Stimulated activated effector memory CD8-positive, alpha-beta T cell treated with anti-CD3 and anti-CD28 coated beads, Interleukin-12 subunit alpha, Interleukin-12 subunit beta, amount 100 ng/mL, for 72 hours (primary cell): Measurements from ENCODE around the gene FBXW11.
"Not testable (repeated sequence)": the region's sequence is repeated elsewhere in the genome, so short reads cannot be mapped to it uniquely, and the experiment has no call there.

Experiments used
- ATAC-seq: fragments of 150-1000 bp; cut with Tn5 transposase; 2 replicates; pipeline ENCODE4 v1.10.0; 2021
- DNase-seq, 2 donors: peaks; one replicate each; pipeline ENCODE4 v3.0.0; 2021 to 2022; ENCODE audit warnings: low spot score in 2 of 2
- H3K27ac Mint-ChIP-seq: one replicate; pipeline ENCODE4 v1.8.0; 2022; ENCODE audit warnings: mild to moderate bottlenecking, mixed read lengths
- H3K36me3 Mint-ChIP-seq: one replicate; pipeline ENCODE4 v1.8.0; 2022; ENCODE audit warnings: mild to moderate bottlenecking, mixed read lengths
- H3K4me1 Mint-ChIP-seq: one replicate; pipeline ENCODE4 v1.8.0; 2022; ENCODE audit warnings: mixed read lengths
- H3K4me3 Mint-ChIP-seq: one replicate; pipeline ENCODE4 v1.8.0; 2022; ENCODE audit warnings: mild to moderate bottlenecking, mixed read lengths
- H3K9me3 Mint-ChIP-seq: one replicate; pipeline ENCODE4 v1.8.0; 2022; ENCODE audit warnings: mixed read lengths

Gene FBXW11

DNA sequence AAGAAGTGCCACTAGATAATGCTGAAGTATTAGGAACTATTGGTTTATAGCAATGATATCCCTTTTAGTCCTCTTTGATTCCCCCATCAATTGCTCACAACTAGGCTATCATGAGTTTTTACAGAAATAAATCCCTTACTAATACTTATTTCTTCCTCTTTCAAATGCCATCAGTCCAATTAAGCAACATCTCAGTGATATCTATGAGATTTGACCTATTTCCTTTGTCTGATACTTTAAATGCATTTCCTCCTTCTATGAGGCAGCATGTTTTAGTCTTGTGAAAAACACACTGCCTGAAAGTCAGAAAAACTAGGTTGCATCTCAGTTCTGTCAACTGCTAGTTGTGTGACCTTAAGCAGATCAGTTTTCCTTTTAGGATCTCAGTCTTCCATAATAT is 101.6 kb downstream of the FBXW11 start:
- no peak overlapping the region for H3K4me3 Mint-ChIP-seq
- H3K27ac Mint-ChIP-seq = no peak overlapping the region
- peaks cover 60% of the 10 kb centered on the region for H3K4me1 Mint-ChIP-seq
- H3K9me3 Mint-ChIP-seq = no peaks in the 10 kb centered on the region
- ATAC-seq (no peak), DNase-seq (no peak)
- peaks cover 45% of the 10 kb centered on the region for H3K36me3 Mint-ChIP-seq

DNA sequence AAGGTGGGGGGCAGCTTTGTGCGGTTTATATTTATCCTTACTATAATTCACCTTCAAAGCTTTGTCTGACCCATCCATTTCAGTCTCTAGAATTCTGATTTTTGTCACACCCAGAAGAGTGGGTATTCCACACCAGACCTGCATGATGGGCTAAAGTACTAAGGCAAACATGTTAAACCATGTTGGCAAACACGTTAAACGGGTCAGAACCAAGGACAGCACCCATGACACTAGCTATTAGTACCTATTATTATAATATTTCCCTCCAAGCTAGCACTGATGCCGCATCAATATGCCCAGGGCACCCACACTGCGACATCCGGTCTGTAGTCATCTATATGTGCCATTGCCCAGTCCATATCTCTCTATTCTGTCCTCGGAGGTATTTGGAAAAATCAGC is 104.7 kb downstream of the FBXW11 start:
- no peaks in the 10 kb centered on the region for H3K9me3 Mint-ChIP-seq
- peaks cover 57% of the 10 kb centered on the region for H3K4me1 Mint-ChIP-seq
- H3K4me3 Mint-ChIP-seq = no peak overlapping the region
- DNase-seq (no peak), ATAC-seq (no peak)
- no peak overlapping the region for H3K27ac Mint-ChIP-seq
- peaks cover 42% of the 10 kb centered on the region for H3K36me3 Mint-ChIP-seq

DNA sequence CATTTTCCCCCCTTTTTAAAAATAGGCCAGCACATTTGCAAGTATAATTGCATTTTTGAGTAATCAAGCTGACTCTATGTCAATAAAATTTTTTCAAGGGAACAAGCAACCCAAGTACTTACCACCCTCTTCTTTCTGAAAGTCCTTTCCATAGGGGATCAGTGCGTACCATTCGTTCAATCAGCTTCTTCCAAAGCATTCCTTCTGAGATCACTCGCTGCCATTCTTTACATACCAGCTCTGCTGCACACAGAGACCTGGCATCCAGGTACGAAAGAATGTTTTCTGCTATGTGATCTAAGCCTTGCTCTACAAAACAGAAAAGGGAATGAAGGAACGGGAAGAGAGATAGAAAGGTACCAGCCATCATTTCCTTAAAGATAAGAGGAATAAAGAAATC is 106.6 kb downstream of the FBXW11 start:
- ATAC-seq = no peak
- no peaks in the 10 kb centered on the region for H3K9me3 Mint-ChIP-seq
- H3K4me3 Mint-ChIP-seq = no peak overlapping the region
- DNase-seq = no peak
- H3K36me3 Mint-ChIP-seq = peaks cover 51% of the 10 kb centered on the region
- H3K27ac Mint-ChIP-seq = peak overlapping the region; percentile 43
- H3K4me1 Mint-ChIP-seq = peaks cover 38% of the 10 kb centered on the region

DNA sequence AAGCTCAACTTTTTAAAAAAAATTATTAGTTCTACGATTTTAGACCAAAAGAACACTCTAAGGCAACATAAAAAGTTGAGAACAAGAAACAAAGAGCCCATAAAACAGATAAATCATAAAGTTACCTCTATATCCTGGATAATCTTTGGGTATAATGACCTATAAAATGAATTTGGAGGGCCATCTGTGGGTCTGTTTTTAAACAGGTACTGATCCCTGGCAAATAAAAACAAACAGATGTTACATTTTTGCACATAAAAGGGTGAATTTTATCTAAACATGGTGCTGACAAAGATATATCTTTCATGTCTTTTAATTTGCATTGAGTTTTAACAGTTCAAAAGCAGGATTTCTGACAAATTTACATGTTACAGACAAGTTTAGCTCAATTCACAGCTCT is 107.6 kb downstream of the FBXW11 start:
- peaks cover 36% of the 10 kb centered on the region for H3K4me1 Mint-ChIP-seq
- H3K4me3 Mint-ChIP-seq = no peak overlapping the region
- ATAC-seq (no peak), DNase-seq (no peak)
- H3K27ac Mint-ChIP-seq = no peak overlapping the region
- no peaks in the 10 kb centered on the region for H3K9me3 Mint-ChIP-seq
- peaks cover 57% of the 10 kb centered on the region for H3K36me3 Mint-ChIP-seq

DNA sequence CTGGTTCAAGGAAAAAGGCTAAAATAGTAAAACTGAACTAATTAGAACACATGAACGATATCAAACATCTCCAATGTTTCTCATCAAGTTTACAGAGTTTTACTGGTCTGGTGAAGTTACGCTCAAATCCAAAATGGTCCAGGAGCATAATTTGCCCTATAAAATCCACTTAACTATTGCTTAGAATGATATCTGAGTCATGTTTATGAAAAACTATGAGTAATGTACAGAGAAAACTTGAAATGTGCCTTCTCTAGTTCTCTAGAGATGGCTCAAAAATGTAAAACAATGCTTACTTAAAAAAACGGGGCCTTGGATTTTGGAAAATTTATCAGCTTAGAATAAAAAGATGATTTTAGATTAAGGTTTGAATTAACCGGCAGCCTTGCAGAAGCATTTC is 108.1 kb downstream of the FBXW11 start:
- no peak for ATAC-seq
- no peak overlapping the region for H3K27ac Mint-ChIP-seq
- H3K4me3 Mint-ChIP-seq = no peak overlapping the region

DNA sequence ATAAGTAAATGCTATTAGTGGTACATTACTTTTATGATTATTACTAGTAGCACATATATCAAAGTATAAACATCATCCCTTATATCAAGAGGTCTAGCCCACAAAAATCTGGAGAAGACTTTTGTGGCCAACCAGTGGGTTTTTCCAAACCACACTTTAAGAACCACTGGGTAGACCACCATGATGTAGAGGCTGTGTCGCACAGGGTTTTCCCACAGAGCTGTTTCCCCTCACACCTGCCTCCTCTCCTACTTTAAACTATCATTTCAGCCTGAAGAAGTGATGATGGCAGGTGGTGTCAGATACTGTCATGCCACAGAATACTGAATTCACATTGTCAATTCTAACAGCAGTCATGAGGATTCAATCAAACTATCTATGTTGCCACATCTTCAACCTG is 109.2 kb downstream of the FBXW11 start:
- Mint-ChIP-seq H3K36me3 (peaks cover 58% of the 10 kb centered on the region), H3K9me3 (no peaks in the 10 kb centered on the region), H3K4me1 (peaks cover 24% of the 10 kb centered on the region), H3K27ac (no peak overlapping the region), H3K4me3 (no peak overlapping the region)
- peak; percentile 65 for ATAC-seq
- no peak for DNase-seq

More for the DNA sequence above, 108.1 kb downstream of the FBXW11 start:
- H3K36me3 Mint-ChIP-seq = peaks cover 56% of the 10 kb centered on the region
- no peaks in the 10 kb centered on the region for H3K9me3 Mint-ChIP-seq
- H3K4me1 Mint-ChIP-seq = peaks cover 32% of the 10 kb centered on the region
- DNase-seq = no peak

DNA sequence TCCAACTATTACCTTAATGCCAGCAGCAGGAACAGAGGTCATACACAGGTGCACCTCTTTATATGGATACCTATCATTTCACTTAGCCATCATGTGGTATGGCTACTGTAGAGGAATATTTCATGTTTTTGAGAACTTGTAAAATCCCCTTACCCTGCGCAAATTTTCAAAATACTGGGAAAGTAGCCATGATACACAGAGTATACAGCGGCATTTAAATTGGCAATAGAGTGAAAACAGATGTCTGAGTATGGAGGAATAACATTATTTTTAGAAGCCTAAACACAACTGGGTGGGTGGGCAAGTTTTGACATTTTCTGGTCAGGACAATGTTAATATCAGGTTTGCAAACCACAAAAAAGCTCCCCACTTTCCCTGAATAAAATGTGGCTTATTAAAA is 111.4 kb downstream of the FBXW11 start:
- no peak for ATAC-seq
- H3K4me3 Mint-ChIP-seq = no peak overlapping the region
- no peak for DNase-seq
- H3K4me1 Mint-ChIP-seq = peaks cover 18% of the 10 kb centered on the region
- H3K36me3 Mint-ChIP-seq = peaks cover 73% of the 10 kb centered on the region
- no peak overlapping the region for H3K27ac Mint-ChIP-seq
- H3K9me3 Mint-ChIP-seq = no peaks in the 10 kb centered on the region

DNA sequence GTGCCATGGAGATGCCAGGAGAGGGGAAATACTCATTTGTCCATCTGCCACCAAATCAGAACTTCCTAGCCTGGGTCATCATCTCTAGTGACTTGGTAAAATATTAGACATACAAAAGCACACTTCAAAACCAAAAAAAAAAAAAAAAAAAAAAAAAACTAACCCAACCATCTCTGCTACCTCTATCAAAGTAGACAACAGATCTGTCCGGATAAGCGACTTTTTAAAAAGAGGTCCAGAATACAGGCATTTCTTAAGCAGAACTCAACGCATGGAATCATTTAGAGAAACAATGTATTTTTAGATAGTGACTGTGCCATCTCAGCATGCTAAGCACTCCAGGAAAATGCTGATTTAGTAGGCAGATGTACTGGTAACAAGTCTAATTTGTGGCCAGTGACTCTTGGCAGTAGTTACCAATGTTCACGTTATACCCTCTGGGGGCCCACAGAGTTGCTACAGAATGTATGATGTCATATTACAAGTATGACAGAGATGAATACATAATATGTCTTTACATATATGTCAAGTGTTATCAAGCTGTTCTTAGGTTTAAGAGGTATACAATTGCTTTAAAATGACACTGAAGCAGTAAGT is 113.0 kb downstream of the FBXW11 start:
- H3K9me3 Mint-ChIP-seq = no peaks in the 10 kb centered on the region
- no peak overlapping the region for H3K27ac Mint-ChIP-seq
- H3K4me1 Mint-ChIP-seq = peaks cover 8% of the 10 kb centered on the region
- ATAC-seq = peak; percentile 85
- no peak overlapping the region for H3K4me3 Mint-ChIP-seq
- no peak for DNase-seq
- peaks cover 74% of the 10 kb centered on the region for H3K36me3 Mint-ChIP-seq

DNA sequence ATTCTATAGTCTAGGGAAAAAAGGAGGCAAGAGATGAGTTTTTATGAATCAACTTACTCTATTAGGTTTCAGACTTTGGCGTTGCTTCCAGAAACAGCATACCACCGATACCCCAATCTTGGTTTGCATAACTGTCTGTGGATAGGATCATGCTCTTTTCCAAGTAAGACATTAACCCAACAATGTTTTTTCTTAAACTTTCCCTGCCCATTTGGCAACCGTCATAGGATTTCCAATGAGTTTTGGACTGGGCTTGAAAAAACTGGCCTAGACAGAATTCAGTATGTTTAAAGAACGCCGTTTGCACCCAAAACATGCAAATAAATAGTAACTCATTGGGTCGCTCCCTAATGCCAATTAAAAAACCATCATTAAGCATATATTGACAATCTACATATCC is 114.8 kb downstream of the FBXW11 start:
- peak overlapping the region; percentile 20 for H3K27ac Mint-ChIP-seq

DNA sequence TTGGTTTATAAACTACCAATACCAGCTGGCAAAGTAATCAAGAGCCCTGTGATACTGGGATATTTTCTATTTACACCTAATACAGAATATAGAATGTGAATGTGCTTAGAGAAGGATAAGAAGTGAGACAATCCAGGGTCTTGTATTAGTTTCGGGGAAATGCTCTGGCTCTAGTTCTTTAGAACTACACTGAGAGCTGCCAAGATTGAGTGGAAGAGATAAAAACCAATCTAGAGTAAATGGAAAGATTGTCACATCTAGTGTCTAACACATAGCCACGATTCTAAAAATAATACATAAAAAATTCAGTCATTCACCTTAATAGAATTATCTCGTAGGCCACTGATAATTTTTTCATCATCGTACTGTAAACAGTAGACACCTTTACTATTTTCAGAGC is 115.3 kb downstream of the FBXW11 start:
- Mint-ChIP-seq H3K9me3 (no peaks in the 10 kb centered on the region), H3K4me1 (no peaks in the 10 kb centered on the region), H3K4me3 (no peak overlapping the region), H3K27ac (no peak overlapping the region), H3K36me3 (peaks cover 80% of the 10 kb centered on the region)
- DNase-seq (no peak), ATAC-seq (no peak)

More for the DNA sequence above, 114.8 kb downstream of the FBXW11 start:
- H3K9me3 Mint-ChIP-seq = no peaks in the 10 kb centered on the region
- H3K4me3 Mint-ChIP-seq = no peak overlapping the region
- DNase-seq = no peak
- H3K4me1 Mint-ChIP-seq = no peaks in the 10 kb centered on the region
- peaks cover 79% of the 10 kb centered on the region for H3K36me3 Mint-ChIP-seq
- ATAC-seq = no peak

DNA sequence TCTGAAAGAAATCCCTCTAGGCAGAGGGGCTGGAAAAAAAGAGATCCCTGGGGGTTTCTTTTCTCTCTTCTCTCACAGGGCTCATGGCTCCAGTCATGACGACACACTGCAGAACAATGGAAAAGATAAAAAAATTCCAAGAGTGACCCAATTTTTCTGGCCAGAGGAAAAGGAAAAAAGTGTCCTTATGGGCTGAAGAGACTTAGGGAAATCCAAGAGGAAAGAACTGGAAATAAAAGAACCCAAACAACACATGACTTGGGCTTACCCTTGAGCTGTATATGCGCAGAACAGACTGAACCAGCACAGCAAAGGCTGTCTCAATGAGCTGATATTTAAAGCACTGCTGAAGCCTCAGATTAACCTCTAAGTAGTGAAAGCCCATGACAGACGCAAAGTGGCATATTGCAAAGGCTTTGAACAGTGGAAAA is 118.4 kb downstream of the FBXW11 start:
- Mint-ChIP-seq H3K36me3 (peaks cover 86% of the 10 kb centered on the region), H3K27ac (no peak overlapping the region), H3K9me3 (no peaks in the 10 kb centered on the region), H3K4me3 (no peak overlapping the region), H3K4me1 (no peaks in the 10 kb centered on the region)
- DNase-seq (no peak), ATAC-seq (no peak)

DNA sequence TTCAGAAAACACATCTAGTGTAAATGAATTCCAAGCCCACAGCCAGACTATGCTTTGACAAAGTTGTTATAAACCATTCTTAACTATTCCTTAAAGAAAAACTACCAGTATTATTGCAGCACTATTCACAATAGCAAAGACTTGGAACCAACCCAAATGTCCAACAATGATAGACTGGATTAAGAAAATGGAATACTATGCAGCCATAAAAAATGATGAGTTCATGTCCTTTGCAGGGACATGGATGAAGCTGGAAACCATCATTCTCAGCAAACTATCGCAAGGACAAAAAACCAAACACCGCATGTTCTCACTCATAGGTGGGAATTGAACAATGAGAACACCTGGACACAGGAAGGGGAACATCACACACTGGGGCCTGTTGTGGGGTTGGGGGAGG is 120.4 kb downstream of the FBXW11 start:
- H3K36me3 Mint-ChIP-seq = peaks cover 84% of the 10 kb centered on the region
- not testable (repeated sequence) for H3K9me3 Mint-ChIP-seq, DNase-seq, ATAC-seq, H3K27ac Mint-ChIP-seq, H3K4me1 Mint-ChIP-seq, H3K4me3 Mint-ChIP-seq

DNA sequence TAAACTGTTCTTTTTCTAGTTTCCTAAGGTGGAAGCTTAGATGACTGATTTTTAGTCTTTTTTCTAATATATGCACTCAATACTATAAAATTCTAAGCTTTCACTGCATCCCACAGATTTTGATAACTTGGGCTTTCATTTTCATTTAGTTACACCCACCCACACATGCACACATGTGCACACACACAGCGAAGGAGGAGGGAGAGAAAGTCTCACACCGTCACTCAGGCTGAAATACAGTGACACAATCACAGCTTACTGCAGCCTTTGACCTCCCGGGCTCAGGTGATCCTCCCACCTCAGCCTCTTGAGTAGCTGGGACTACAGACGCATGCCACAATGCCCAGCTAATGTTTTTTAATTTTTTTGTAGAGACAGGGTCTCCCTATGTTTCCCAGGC is 124.3 kb downstream of the FBXW11 start:
- Mint-ChIP-seq H3K36me3 (peaks cover 67% of the 10 kb centered on the region), H3K4me3 (no peak overlapping the region), H3K9me3 (no peaks in the 10 kb centered on the region), H3K27ac (no peak overlapping the region), H3K4me1 (peaks cover 5% of the 10 kb centered on the region)
- DNase-seq (no peak), ATAC-seq (peak; percentile 31)

DNA sequence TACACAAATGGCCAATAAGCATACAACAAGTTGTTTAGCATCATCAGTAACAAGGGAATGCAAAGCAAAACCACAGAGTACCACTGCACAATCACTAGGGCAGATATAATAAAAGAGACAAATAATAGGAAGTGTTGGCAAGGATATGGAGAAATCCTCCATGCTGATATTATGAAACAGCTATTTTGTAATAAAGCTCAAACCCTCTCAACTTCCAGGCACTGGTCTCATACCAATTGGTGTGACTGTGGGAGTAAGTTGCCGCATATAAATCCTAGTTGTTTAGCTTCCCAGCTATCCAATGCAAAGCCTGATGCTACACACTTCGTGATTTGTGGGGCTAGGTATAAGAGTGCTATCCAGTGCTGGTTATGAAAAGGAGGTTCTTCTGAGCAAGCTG is 132.2 kb downstream of the FBXW11 start:
- no peak overlapping the region for H3K4me3 Mint-ChIP-seq
- no peak overlapping the region for H3K27ac Mint-ChIP-seq
- H3K4me1 Mint-ChIP-seq = no peaks in the 10 kb centered on the region
- H3K9me3 Mint-ChIP-seq = no peaks in the 10 kb centered on the region
- ATAC-seq (no peak), DNase-seq (no peak)
- H3K36me3 Mint-ChIP-seq = peaks cover 87% of the 10 kb centered on the region

DNA sequence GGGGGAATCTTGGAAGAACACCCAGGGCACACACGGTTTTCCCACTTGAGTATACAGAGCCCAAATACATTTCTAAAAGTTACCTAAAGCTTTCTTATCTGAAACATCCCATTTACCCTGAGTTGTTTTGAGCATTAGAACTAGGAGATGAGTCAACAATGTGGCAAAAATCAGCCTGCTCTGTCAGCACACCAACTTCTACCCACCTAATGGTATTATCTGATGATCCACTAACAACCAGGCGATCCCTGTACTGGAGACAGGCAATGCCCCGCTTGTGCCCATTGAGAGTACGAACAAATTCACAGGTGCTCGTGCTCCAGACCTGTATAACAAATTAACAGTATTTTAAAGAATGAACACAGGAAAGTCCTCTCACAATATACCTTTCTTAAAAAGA is 133.8 kb downstream of the FBXW11 start:
- Mint-ChIP-seq H3K4me1 (no peaks in the 10 kb centered on the region), H3K9me3 (no peaks in the 10 kb centered on the region), H3K27ac (no peak overlapping the region), H3K36me3 (peaks cover 95% of the 10 kb centered on the region), H3K4me3 (no peak overlapping the region)
- ATAC-seq = no peak
- DNase-seq = no peak

DNA sequence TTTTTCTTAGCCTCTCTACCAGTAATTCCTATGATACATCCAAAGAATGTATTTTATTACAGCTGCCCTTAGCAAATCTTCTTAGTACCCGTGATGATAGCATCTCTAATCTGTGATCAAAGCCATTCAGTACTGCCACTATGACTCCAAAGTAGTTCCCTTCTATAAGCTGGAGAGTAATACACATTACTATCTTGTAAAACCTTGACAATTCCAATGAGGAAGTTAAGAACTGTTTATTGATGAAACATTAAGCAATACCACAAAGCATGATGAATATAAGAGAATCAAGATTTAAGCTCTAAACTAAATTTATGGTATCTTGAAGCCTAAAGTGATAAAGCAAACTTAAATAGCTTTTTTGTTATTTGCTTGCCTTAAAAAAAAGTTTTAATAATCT is 134.7 kb downstream of the FBXW11 start:
- DNase-seq (no peak), ATAC-seq (no peak)
- Mint-ChIP-seq H3K27ac (peak overlapping the region; percentile 11), H3K4me3 (no peak overlapping the region), H3K9me3 (no peaks in the 10 kb centered on the region), H3K4me1 (no peaks in the 10 kb centered on the region), H3K36me3 (peaks cover 97% of the 10 kb centered on the region)

DNA sequence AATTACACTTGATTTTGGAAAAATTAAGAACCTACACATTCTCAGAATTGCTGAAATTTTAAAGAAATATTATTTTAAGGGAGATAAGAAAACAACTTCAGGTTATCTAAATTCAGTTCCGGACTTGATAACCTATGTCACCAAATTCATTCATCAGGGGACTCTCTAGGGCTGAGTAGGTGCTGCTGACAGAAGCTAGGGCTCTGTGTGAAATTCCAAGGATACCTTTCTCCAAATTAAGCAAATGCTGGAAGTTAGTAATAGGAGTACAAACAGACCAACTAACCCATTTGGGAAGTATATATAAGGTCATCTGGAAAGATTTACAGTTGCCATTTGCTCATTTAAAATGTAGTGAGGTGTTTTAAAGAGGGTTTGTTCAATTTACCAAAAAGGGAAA is 136.5 kb downstream of the FBXW11 start:
- H3K27ac Mint-ChIP-seq = peak overlapping the region; percentile 11
- no peaks in the 10 kb centered on the region for H3K4me1 Mint-ChIP-seq
- DNase-seq (no peak), ATAC-seq (no peak)
- peaks cover 99% of the 10 kb centered on the region for H3K36me3 Mint-ChIP-seq
- no peaks in the 10 kb centered on the region for H3K9me3 Mint-ChIP-seq
- H3K4me3 Mint-ChIP-seq = no peak overlapping the region
